Measurements from ENCODE around the gene HNRNPA1. TPM values are rescaled to one million over a fixed set of nuclear protein-coding genes. Genes with fewer than 3 reads are reported as not detected.
A peak's percentile ranks its signal among the peaks of the same experiment; 100 is the strongest.

Gene HNRNPA1
- total and polyA plus RNA-seq, 9 of the 15 experiments (the other 6 are each of a cell fraction or from before 2014, with no cell fraction given), result 1,166 to 2,703 (median 1,815) TPM

- TF ChIP-seq ZBTB40 (IDR thresholded peaks at IDR 0.05) (no peak), ZBTB40 (CRISPR knock-in tag; IDR thresholded peaks at IDR 0.05) (no peak), EP300 (IDR thresholded peaks at IDR 0.05; ENCODE audit: low read length) (no peak), CHD2 (IDR thresholded peaks at IDR 0.05; ENCODE audit: low read depth, low read length) (0 out of 2 replicates have a peak, but pooled peaks have one; percentile 45), SPI1 (IDR thresholded peaks at IDR 0.05; ENCODE audit: borderline replicate concordance, low read depth, low read length) (no peak), ZNF133 (CRISPR knock-in tag; IDR thresholded peaks at IDR 0.05) (no peak), NONO (IDR thresholded peaks at IDR 0.05; ENCODE audit: low read depth in 2 of 2, low read length in 1 of 2) (no peak), ZNF507 (tag; conservative IDR thresholded peaks at IDR 0.05) (no peak), ZNF695 (CRISPR knock-in tag; IDR thresholded peaks at IDR 0.05) (no peak), GTF2F1 (IDR thresholded peaks at IDR 0.05; ENCODE audit: low read depth, low read length) (no peak), ZNF140 (CRISPR knock-in tag; IDR thresholded peaks at IDR 0.05) (no peak), TAF1 (IDR thresholded peaks at IDR 0.05; ENCODE audit: control insufficient read depth, extremely low read depth, insufficient read depth, low read length, severe bottlenecking) (peak; percentile 22), L3MBTL2 (IDR thresholded peaks at IDR 0.05) (no peak)
- TF ChIP-seq, protein P1, sequence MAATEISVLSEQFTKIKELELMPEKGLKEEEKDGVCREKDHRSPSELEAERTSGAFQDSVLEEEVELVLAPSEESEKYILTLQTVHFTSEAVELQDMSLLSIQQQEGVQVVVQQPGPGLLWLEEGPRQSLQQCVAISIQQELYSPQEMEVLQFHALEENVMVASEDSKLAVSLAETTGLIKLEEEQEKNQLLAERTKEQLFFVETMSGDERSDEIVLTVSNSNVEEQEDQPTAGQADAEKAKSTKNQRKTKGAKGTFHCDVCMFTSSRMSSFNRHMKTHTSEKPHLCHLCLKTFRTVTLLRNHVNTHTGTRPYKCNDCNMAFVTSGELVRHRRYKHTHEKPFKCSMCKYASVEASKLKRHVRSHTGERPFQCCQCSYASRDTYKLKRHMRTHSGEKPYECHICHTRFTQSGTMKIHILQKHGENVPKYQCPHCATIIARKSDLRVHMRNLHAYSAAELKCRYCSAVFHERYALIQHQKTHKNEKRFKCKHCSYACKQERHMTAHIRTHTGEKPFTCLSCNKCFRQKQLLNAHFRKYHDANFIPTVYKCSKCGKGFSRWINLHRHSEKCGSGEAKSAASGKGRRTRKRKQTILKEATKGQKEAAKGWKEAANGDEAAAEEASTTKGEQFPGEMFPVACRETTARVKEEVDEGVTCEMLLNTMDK (IDR thresholded peaks at IDR 0.05; ENCODE audit: borderline replicate concordance, insufficient read depth, low read depth, low read length, poor library complexity, severe bottlenecking), result no peak
Measured at GRCh38 chr12:54287261-54288157, 7.0 kb downstream of the HNRNPA1 start (continued).

All from K562 (cell line).